HepG2 (cell line): ENCODE measurements around the gene HOXA11. TPM values are rescaled to one million over a fixed set of nuclear protein-coding genes. Genes with fewer than 3 reads are reported as not detected.

ENCODE experiments used
- ATAC-seq: fragments of 200-7000 bp; cut with Tn5 transposase; 3 replicates; pipeline ENCODE4 v1.9.1; 2020; ENCODE audit warnings: mild to moderate bottlenecking, moderate library complexity
- BruUV-seq: library from RNA; stranded (reverse); fragments of 400-500 nt; replicated peaks from 2 replicates; lab custom pipeline; 2021; lab: Mats Ljungman, UMichigan
- CTCF ChIA-PET: fragments of 300-600 bp; formaldehyde crosslinking; extraction: SDS; loops from one replicate; lab custom pipeline; 2021; ENCODE audit warnings: low total read pairs, inconsistent platforms, low intra/inter-chr PET ratio; lab: Yijun Ruan, JAX
- POLR2A ChIA-PET: fragments of 350-600 bp; sonication (Branson Sonifier 250); formaldehyde crosslinking; loops from one replicate; lab custom pipeline; 2020; ENCODE audit warnings: antibody characterized with exemption, inconsistent platforms; lab: Yijun Ruan, JAX
- DNase-seq: peaks from one replicate; pipeline ENCODE4 v3.0.0-alpha.2; 2015; ENCODE audit warnings: low spot score
- FAIRE-seq: peaks from 3 replicates; lab custom pipeline; 2011; peaks lifted over from hg19 to GRCh38; lab: Jason Lieb, UNC
- H2AFZ ChIP-seq: one replicate; pipeline ENCODE4 v1.6.1; 2011; ENCODE audit warnings: low read length, inconsistent platforms
- H3K27ac ChIP-seq: fragments of 300-600 bp; 3 replicates; pipeline ENCODE4 v1.8.0; 2011; ENCODE audit warnings: mixed run types, mild to moderate bottlenecking, mixed read lengths, low read length, inconsistent platforms; ENCODE audit not compliant: insufficient read depth; ENCODE audit errors: extremely low read length
- H3K27me3 ChIP-seq, 2 experiments: fragments of 200-600 bp in 1 of 2; 2 replicates in 1 of 2; 3 replicates in 1 of 2; pipeline versions ENCODE4 v1.6.0 to v1.8.0; 2011; ENCODE audit warnings: low read length in 2 of 2, mild to moderate bottlenecking in 2 of 2, moderate library complexity in 2 of 2, inconsistent platforms in 1 of 2; ENCODE audit not compliant: insufficient read depth in 2 of 2, control insufficient read depth in 1 of 2
- H3K36me3 ChIP-seq, 2 experiments: fragments of 200-600 bp in 1 of 2; replicated peaks in 1 of 2; 2 replicates in 1 of 2; 3 replicates in 1 of 2; pipeline versions ENCODE4 v1.5.1 to v1.8.0; 2011; ENCODE audit warnings: low read length in 2 of 2, inconsistent platforms in 1 of 2; ENCODE audit not compliant: insufficient read depth in 2 of 2, control insufficient read depth in 1 of 2
- H3K4me1 ChIP-seq: 2 replicates; pipeline ENCODE4 v1.5.1; 2012; ENCODE audit warnings: low read length, inconsistent platforms; ENCODE audit not compliant: insufficient read depth
- H3K4me2 ChIP-seq: 2 replicates; pipeline ENCODE4 v1.6.0; 2011; ENCODE audit warnings: low read depth, low read length, inconsistent platforms
- H3K4me3 ChIP-seq, 3 experiments: fragments of 200-600 bp in 1 of 3; sonication (generic), shearing (Covaris generic) in 1 of 3; replicated peaks in 1 of 3; 2 replicates each; pipeline ENCODE4 v1.5.1; 2011 to 2016; ENCODE audit warnings: low read length in 3 of 3, inconsistent platforms in 2 of 3, low read depth in 2 of 3, mild to moderate bottlenecking in 2 of 3, control low read depth in 1 of 3, mixed read lengths in 1 of 3; ENCODE audit not compliant: insufficient read depth in 1 of 3
- H3K79me2 ChIP-seq: one replicate; pipeline ENCODE4 v1.6.1; 2011; ENCODE audit warnings: low read length, inconsistent platforms; ENCODE audit not compliant: insufficient read depth
- H3K9ac ChIP-seq: 2 replicates; pipeline ENCODE4 v1.6.0; 2011; ENCODE audit warnings: mild to moderate bottlenecking, low read depth, low read length, inconsistent platforms; ENCODE audit not compliant: insufficient read depth
- H3K9me3 ChIP-seq: 2 replicates; pipeline ENCODE4 v1.5.1; 2012; ENCODE audit warnings: mild to moderate bottlenecking, low read length
- H4K20me1 ChIP-seq: 2 replicates; pipeline ENCODE4 v1.6.0; 2011; ENCODE audit warnings: inconsistent platforms, mild to moderate bottlenecking, low read length, moderate library complexity; ENCODE audit not compliant: insufficient read depth
- DR1 ChIP-seq: sonication (generic); formaldehyde crosslinking; IDR thresholded peaks from 2 replicates; pipeline ENCODE4 v1.8.0; 2021; ENCODE audit warnings: mild to moderate bottlenecking, missing genetic modification reagents, inconsistent platforms
- FOXO4 ChIP-seq: sonication (generic); formaldehyde crosslinking; conservative IDR thresholded peaks from 2 replicates; pipeline ENCODE4 v1.8.1; 2023; ENCODE audit warnings: missing genetic modification reagents
- HMG20B ChIP-seq: conservative IDR thresholded peaks from 2 replicates; pipeline ENCODE4 v1.6.1; 2016; ENCODE audit warnings: missing genetic modification reagents, missing compliant biosample characterization
- NFKB2 ChIP-seq: sonication (generic); formaldehyde crosslinking; IDR thresholded peaks from 2 replicates; pipeline ENCODE4 v1.4.0; 2020; ENCODE audit warnings: missing genetic modification reagents, borderline replicate concordance
- NR3C1 ChIP-seq: sonication (generic); formaldehyde crosslinking; IDR thresholded peaks from 2 replicates; pipeline ENCODE4 v1.4.0; 2020; ENCODE audit warnings: missing genetic modification reagents
- PITX1 ChIP-seq: sonication (generic); formaldehyde crosslinking; IDR thresholded peaks from 2 replicates; pipeline ENCODE4 v1.5.1; 2020; ENCODE audit warnings: mild to moderate bottlenecking, missing genetic modification reagents
- STAG1 ChIP-seq: sonication (generic); formaldehyde crosslinking; IDR thresholded peaks from 2 replicates; pipeline ENCODE4 v1.4.0; 2020; ENCODE audit warnings: missing genetic modification reagents
- ZFP91 ChIP-seq: sonication (generic); formaldehyde crosslinking; IDR thresholded peaks from 2 replicates; pipeline ENCODE4 v1.9.0; 2022; ENCODE audit warnings: missing genetic modification reagents, mild to moderate bottlenecking, borderline replicate concordance
- ZNF317 ChIP-seq: sonication (generic); formaldehyde crosslinking; IDR thresholded peaks from 2 replicates; pipeline ENCODE4 v1.5.0; 2020; ENCODE audit warnings: mild to moderate bottlenecking, missing genetic modification reagents
- ZNF329 ChIP-seq: sonication (generic); formaldehyde crosslinking; IDR thresholded peaks from 2 replicates; pipeline ENCODE4 v1.9.0; 2021; ENCODE audit warnings: low read depth, mild to moderate bottlenecking, missing genetic modification reagents
- ZNF563 ChIP-seq: sonication (generic); formaldehyde crosslinking; IDR thresholded peaks from 2 replicates; pipeline ENCODE4 v1.8.0; 2022; ENCODE audit warnings: mild to moderate bottlenecking, moderate library complexity, missing genetic modification reagents
- ZNF616 ChIP-seq: sonication (generic); formaldehyde crosslinking; IDR thresholded peaks from 2 replicates; pipeline ENCODE4 v1.5.0; 2020; ENCODE audit warnings: low read depth, mild to moderate bottlenecking, missing genetic modification reagents
- WGBS: methylation state at CpG from one replicate; pipeline ENCODE4 v1.1.6; 2017; ENCODE audit warnings: low lambda C conversion rate; 5-methylcytosine and 5-hydroxymethylcytosine counted together
- in situ Hi-C: cut with HindIII; loops from 2 replicates; pipeline ENCODE4 v1.10.0; 2017; ENCODE audit warnings: low pct_unique_long_range_greater_than_20kb; ENCODE audit not compliant: extremely low pct_ligation_motif_present
- intact Hi-C: fragments of 100-400 bp; cut with micrococcal nuclease; formaldehyde crosslinking; loops from one replicate; pipeline ENCODE4 v1.10.0; 2022; ENCODE audit not compliant: unreplicated experiment
- polyA plus RNA-seq, 8 experiments: library from polyadenylated mRNA; depleted of rRNA in 3 of 8; stranded (reverse) in 7 of 8; unstranded in 1 of 8; fragments of >200 nt; fragmentation: Illumina TruSeq in 4 of 8; extraction: Trizol in 4 of 8; gene quantifications; 2 replicates each; pipeline versions ENCODE4 v1.2.1 to v1.2.3, GENCODE V29; 2011 to 2016; ENCODE audit warnings: low read depth in 4 of 8, missing spikeins in 1 of 8, mixed read lengths in 1 of 8; ENCODE audit not compliant: insufficient read depth in 1 of 8
- total RNA-seq, 5 experiments: library from RNA; depleted of rRNA; stranded (reverse); fragments of >200 nt; fragmentation: Illumina TruSeq; extraction: Trizol; gene quantifications; 2 replicates each; pipeline ENCODE4 v1.2.3, GENCODE V29; 2016; ENCODE audit warnings: low read depth in 1 of 5
- TF ChIP-seq, protein P1 (sequence below): sonication (generic); formaldehyde crosslinking; IDR thresholded peaks from 2 replicates; pipeline ENCODE4 v1.5.1; 2020; ENCODE audit warnings: missing genetic modification reagents, mild to moderate bottlenecking, borderline replicate concordance
- TF ChIP-seq, protein P2 (sequence below): sonication (generic); formaldehyde crosslinking; IDR thresholded peaks from 2 replicates; pipeline ENCODE4 v1.8.1; 2023; ENCODE audit warnings: mild to moderate bottlenecking, missing genetic modification reagents, borderline replicate concordance
- TF ChIP-seq, protein P3 (sequence below): sonication (generic); formaldehyde crosslinking; IDR thresholded peaks from 2 replicates; pipeline ENCODE4 v1.4.0; 2020; ENCODE audit warnings: mild to moderate bottlenecking, missing genetic modification reagents

Gene HOXA11
- total and polyA plus RNA-seq, 2 of the 13 experiments (the other 11 are each of a cell fraction or from before 2014, with no cell fraction given) = not detected

DNA sequence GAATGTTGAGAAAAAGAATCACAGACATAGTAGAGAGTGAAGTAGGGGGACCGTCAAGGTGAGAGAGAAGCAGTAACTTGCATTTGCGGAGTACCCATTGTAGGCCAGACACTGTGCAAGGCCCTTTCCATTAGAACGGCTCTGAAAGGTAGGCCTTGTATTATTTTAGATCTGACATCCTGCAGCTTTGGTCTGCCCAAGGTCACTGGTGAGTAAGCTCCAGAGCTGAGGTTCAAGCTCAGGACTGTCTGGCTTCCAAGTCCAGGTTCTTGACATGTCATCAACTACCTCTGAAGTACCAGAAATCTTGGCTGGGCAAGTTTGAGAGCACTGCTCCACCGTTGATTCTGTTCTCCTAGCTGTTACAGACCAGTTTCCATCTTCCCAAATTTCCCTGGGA is 44.4 kb upstream of the HOXA11 start:
- Histone ChIP-seq H3K4me1 (no peaks in the 10 kb centered on the region), H3K4me2 (no peak overlapping the region), H3K9ac (no peak overlapping the region), H3K79me2 (no peaks in the 10 kb centered on the region), H3K9me3 (no peaks in the 10 kb centered on the region), H3K4me3 (no peak overlapping the region), H2AFZ (no peak overlapping the region), H4K20me1 (no peaks in the 10 kb centered on the region), H3K36me3 (no peaks in the 10 kb centered on the region), H3K27me3 (peaks cover 0 to 16% of the 10 kb centered on the region in 2 experiments; a peak in 2 of 5 replicates), H3K27ac (no peak overlapping the region)
- 63% methylated on average over 4 of the region's 4 CpGs for WGBS
- in situ Hi-C loops = no loop called here
- POLR2A ChIA-PET = no interaction called here
- no TSS peak for BruUV-seq
- intact Hi-C loops = no loop called here
- CTCF ChIA-PET = no interaction called here
- DNase-seq = no peak
- ATAC-seq = no peak
- no peak for FAIRE-seq
- no peak for TF ChIP-seq NFKB2
- no peak for TF ChIP-seq ZNF329 (CRISPR knock-in tag)
- TF ChIP-seq STAG1 (CRISPR knock-in tag) = no peak
- no peak for TF ChIP-seq FOXO4 (CRISPR knock-in tag)
- TF ChIP-seq, protein P1, sequence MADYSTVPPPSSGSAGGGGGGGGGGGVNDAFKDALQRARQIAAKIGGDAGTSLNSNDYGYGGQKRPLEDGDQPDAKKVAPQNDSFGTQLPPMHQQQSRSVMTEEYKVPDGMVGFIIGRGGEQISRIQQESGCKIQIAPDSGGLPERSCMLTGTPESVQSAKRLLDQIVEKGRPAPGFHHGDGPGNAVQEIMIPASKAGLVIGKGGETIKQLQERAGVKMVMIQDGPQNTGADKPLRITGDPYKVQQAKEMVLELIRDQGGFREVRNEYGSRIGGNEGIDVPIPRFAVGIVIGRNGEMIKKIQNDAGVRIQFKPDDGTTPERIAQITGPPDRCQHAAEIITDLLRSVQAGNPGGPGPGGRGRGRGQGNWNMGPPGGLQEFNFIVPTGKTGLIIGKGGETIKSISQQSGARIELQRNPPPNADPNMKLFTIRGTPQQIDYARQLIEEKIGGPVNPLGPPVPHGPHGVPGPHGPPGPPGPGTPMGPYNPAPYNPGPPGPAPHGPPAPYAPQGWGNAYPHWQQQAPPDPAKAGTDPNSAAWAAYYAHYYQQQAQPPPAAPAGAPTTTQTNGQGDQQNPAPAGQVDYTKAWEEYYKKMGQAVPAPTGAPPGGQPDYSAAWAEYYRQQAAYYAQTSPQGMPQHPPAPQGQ (CRISPR knock-in tag) = no peak
- TF ChIP-seq DR1 = no peak
- TF ChIP-seq, protein P2, sequence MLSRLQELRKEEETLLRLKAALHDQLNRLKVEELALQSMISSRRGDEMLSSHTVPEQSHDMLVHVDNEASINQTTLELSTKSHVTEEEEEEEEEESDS = no peak
- no peak for TF ChIP-seq PITX1 (CRISPR knock-in tag)
- TF ChIP-seq, protein P3, sequence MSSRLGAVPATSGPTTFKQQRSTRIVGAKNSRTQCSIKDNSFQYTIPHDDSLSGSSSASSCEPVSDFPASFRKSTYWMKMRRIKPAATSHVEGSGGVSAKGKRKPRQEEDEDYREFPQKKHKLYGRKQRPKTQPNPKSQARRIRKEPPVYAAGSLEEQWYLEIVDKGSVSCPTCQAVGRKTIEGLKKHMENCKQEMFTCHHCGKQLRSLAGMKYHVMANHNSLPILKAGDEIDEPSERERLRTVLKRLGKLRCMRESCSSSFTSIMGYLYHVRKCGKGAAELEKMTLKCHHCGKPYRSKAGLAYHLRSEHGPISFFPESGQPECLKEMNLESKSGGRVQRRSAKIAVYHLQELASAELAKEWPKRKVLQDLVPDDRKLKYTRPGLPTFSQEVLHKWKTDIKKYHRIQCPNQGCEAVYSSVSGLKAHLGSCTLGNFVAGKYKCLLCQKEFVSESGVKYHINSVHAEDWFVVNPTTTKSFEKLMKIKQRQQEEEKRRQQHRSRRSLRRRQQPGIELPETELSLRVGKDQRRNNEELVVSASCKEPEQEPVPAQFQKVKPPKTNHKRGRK (CRISPR knock-in tag) = no peak
- TF ChIP-seq HMG20B (CRISPR knock-in tag) = no peak
- TF ChIP-seq ZNF317 (CRISPR knock-in tag) = no peak
- no peak for TF ChIP-seq ZFP91 (CRISPR knock-in tag)
- no peak for TF ChIP-seq NR3C1 (CRISPR knock-in tag)
- no peak for TF ChIP-seq ZNF616 (CRISPR knock-in tag)
- no peak for TF ChIP-seq ZNF563 (CRISPR knock-in tag)
